Measurements from ENCODE around the gene TRIM38.

The TRIM38 gene

GRCh38 chr6:26033941-26034354 is 71.3 kb downstream of the TRIM38 start:
- H3K4me3 ChIP-seq (ENCODE audit: control insufficient read depth, low read depth, low read length), result peak overlapping the region; percentile 76
- TF ChIP-seq CTCF (conservative IDR thresholded peaks at IDR 0.05; ENCODE audit: control insufficient read depth, insufficient read depth, low read depth, low read length), result no peak
- DNase-seq (ENCODE audit: low read depth), result no peak

GRCh38 chr6:26034905-26035304 is 72.3 kb downstream of the TRIM38 start:
- TF ChIP-seq CTCF (conservative IDR thresholded peaks at IDR 0.05; ENCODE audit: control insufficient read depth, insufficient read depth, low read depth, low read length), result no peak
- DNase-seq (ENCODE audit: low read depth), result no peak
- H3K4me3 ChIP-seq (ENCODE audit: control insufficient read depth, low read depth, low read length), result no peak overlapping the region
